GM10266 (cell line): ENCODE measurements around the gene ADAMTS2.

Source experiments
- DNase-seq: peaks from one replicate; pipeline ENCODE4 v3.0.0; 2012; ENCODE audit errors: extremely low spot score
- TF ChIP-seq, protein P1 (sequence below): IDR thresholded peaks from 2 replicates; pipeline ENCODE4 v1.5.1; 2012; ENCODE audit warnings: mild to moderate bottlenecking, low read depth; ENCODE audit not compliant: control insufficient read depth, insufficient read depth; ENCODE audit errors: missing control alignments

The ADAMTS2 gene

DNA sequence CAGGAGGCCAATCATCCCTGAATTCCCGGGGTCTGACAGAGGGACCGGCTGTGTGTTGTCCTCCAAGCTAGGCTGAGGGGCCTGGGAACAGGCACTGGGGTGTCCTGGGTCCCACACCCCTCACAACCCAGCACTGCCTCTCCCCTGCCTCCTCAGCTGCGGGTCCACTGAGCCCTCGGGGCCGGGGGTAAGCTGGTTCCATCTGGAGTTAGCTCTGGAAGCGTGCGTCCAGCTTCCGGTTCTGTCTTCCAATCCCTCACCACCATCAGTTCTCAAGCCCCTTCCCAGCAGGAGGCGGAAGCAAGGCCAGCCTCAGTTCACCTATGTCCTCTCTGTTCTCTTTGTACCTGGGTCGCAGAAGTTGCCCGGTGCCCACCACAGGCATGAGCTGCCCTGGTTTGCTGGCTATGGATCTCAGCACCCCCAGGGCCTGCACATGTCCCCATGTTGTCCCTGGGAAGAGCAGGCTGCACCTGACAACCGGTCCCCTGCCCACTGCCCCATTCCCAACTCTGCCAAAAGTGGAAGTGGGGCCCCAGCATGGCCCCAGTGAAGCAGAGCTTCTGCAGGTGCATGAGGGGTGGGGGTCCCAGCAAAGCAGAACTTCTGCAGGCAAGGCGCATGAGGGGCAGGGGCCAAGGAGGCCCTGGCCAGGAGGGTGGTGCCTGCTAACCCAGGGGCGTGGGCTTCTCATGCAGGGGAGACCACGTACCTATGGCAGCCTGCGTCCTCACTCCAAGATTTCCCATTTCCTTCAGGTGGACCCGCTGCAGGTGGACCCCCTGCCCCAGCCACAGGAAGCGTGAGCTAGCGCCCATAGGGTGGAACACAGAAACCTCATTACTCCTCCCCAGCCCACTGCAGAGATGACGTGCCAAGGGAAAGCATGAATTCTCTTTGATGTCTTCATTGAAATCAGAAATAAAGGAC, 173.2 kb downstream of the ADAMTS2 start:
- no peak for DNase-seq
- TF ChIP-seq, protein P1, sequence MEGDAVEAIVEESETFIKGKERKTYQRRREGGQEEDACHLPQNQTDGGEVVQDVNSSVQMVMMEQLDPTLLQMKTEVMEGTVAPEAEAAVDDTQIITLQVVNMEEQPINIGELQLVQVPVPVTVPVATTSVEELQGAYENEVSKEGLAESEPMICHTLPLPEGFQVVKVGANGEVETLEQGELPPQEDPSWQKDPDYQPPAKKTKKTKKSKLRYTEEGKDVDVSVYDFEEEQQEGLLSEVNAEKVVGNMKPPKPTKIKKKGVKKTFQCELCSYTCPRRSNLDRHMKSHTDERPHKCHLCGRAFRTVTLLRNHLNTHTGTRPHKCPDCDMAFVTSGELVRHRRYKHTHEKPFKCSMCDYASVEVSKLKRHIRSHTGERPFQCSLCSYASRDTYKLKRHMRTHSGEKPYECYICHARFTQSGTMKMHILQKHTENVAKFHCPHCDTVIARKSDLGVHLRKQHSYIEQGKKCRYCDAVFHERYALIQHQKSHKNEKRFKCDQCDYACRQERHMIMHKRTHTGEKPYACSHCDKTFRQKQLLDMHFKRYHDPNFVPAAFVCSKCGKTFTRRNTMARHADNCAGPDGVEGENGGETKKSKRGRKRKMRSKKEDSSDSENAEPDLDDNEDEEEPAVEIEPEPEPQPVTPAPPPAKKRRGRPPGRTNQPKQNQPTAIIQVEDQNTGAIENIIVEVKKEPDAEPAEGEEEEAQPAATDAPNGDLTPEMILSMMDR = no peak

DNA sequence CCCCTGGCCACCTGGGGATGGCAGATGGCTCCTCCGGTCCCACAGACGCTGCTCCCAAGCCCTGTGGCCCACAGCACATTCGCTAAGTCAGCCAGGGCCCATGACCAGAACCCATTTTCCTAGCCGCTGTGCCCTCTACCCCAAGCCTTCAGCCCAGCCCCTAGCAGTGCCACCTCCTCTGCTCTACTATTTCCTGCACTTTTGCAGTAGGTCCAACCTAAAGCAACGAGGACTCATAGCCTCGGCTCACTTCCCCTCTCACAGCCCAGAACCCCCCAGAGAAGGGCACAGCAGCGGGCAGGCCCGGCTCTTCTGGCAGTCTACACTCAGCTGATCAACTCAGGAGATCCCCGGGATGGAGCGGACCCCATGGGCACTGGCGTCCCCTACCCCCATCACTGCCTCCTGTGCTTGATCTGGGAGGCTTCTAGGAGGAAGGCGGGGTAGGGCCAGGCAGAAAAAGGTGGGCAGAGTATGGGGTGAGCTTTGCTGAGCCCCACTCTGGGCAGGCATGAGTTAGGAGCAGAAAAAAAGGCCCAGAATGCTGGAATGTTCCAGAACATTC, 173.9 kb downstream of the ADAMTS2 start:
- TF ChIP-seq, protein P1 = no peak

DNA sequence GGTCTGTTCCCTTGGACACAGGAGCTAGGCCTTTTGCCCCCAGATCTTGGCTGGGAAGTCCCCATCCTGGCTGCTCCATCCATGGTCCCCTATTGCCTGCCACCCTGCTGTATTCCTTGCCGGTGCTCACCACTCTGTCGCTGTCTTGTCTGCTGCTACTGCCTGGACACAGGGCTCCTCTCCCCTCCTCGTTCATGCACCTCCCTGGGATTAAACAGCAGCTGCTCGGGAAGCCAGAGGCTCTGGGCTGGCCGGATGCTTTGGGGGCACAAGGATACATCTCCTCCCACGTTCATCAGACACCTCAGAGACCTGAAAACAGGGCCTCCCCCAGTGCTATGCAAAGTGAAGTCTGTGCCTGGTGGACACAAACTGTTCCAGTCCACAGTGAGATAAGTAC, 174.7 kb downstream of the ADAMTS2 start:
- no peak for DNase-seq
- TF ChIP-seq, protein P1 = no peak

More for the DNA sequence above, 173.9 kb downstream of the ADAMTS2 start:
- DNase-seq = no peak

DNA sequence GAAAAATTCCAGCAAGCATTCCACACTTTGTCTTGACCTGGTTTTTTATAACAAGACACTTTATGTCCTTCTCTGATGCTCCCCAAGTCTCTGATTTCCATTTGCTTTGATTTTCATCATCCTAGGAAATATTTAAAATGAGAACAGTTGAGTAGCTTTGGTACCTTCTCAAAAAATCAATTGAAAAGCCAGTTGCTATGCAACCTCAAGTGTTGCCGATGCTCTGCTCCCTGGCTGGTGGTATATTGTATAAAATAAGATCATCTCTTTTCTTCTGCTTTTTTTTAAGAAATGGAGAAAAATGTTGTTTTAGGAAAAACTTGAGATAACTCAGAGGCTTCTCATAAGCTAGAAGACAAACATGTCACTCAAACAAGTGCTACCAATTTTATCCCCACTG, 175.4 kb downstream of the ADAMTS2 start:
- DNase-seq = no peak
- TF ChIP-seq, protein P1 = no peak

DNA sequence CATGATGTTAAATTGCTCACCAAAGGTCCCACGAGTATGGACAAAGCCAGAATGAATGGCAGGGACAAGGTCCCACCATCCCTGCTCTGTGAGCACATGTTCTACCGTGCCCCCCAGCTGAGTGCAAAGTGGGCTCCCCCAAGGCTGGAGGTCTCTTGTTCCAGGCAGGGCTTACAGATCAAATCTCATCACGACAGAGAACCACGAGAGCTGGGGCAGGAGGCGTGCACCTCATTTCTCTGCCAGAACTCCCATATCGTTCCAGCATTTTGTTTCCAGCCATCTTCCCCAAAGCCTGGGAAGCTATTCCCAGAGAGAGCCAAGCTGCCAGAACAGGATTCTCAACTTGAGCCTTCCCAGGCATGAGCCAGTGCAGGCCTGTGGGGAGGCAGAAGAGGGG, 176.6 kb downstream of the ADAMTS2 start:
- DNase-seq = no peak
- TF ChIP-seq, protein P1 = no peak

DNA sequence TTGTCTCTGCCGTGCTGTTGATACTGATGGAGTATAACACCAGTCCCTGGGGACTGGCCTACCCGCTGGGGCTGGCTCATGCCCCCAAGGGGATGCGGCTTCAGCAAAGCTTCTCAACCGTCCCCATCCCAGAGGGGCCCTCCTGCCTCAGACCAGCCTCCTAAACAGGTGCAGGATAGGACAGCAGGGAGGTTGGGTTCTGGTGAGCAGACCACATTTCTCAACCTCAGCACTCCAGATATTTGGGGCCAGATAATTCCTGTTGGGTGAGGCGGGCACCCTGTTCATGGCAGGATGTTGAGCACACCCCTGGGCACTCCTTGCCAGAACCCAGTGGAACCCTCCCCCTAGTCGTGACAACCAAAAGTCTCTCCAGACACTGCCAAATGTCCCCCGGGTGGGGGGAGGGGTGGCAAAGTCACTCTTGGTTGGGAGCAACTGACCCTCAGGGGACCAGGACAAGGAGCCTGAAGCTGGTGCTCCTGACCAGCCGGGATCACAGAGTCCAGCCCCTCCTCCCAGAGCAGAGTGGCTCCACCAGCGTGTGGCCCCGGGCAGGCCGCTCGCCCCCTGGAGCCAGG, 177.3 kb downstream of the ADAMTS2 start:
- TF ChIP-seq, protein P1 = no peak
- DNase-seq = no peak
